ENCODE results near the gene ANXA9.

Gene ANXA9

GRCh38 chr1:151005729-151006319 is 23.7 kb downstream of the ANXA9 start:
- DNase-seq = no peak

- peak; percentile 36 for DNase-seq
Observed at GRCh38 chr1:151006327-151007052, 24.4 kb downstream of the ANXA9 start, which contains the start of gene MINDY1. MINDY1 (minus strand) TSS chr1:151006902; CDS start chr1:151002617, 4,285 bp downstream.

GRCh38 chr1:151007853-151008243 is 25.8 kb downstream of the ANXA9 start:
- no peak for DNase-seq

- peak; percentile 97 for DNase-seq
Observed at GRCh38 chr1:151008244-151009205, 26.4 kb downstream of the ANXA9 start, which contains the start of gene PRUNE1. PRUNE1 (plus strand) TSS chr1:151008449; CDS start chr1:151008633, 184 bp downstream.

GRCh38 chr1:151009206-151009587 is 27.1 kb downstream of the ANXA9 start:
- DNase-seq = peak; percentile 28

- no peak for DNase-seq
Observed at GRCh38 chr1:151009674-151010345, 27.7 kb downstream of the ANXA9 start.

GRCh38 chr1:151010346-151010726 is 28.2 kb downstream of the ANXA9 start:
- DNase-seq = no peak

GRCh38 chr1:151011154-151011850 is 29.2 kb downstream of the ANXA9 start:
- DNase-seq = no peak

GRCh38 chr1:151012684-151013471 is 30.8 kb downstream of the ANXA9 start:
- DNase-seq = no peak

- DNase-seq = no peak
Observed at GRCh38 chr1:151013518-151013917, 31.4 kb downstream of the ANXA9 start.

- DNase-seq = peak; percentile 86
Observed at GRCh38 chr1:151024540-151025146, 42.6 kb downstream of the ANXA9 start.

- no peak for DNase-seq
Observed at GRCh38 chr1:151026460-151026859, 44.4 kb downstream of the ANXA9 start.

- DNase-seq = no peak
Observed at GRCh38 chr1:151032164-151032563, 50.1 kb downstream of the ANXA9 start.

GRCh38 chr1:151035167-151035566 is 53.1 kb downstream of the ANXA9 start:
- no peak for DNase-seq

GRCh38 chr1:151036356-151036755 is 54.3 kb downstream of the ANXA9 start, which contains the start of gene BNIPL:
BNIPL (plus strand) TSS chr1:151036586; CDS start chr1:151036726, 140 bp downstream.
- no peak for DNase-seq

GRCh38 chr1:151037032-151037431 is 54.9 kb downstream of the ANXA9 start:
- no peak for DNase-seq

- DNase-seq = no peak
Observed at GRCh38 chr1:151039521-151039920, 57.4 kb downstream of the ANXA9 start.

- no peak for DNase-seq
Observed at GRCh38 chr1:151043163-151043562, 61.1 kb downstream of the ANXA9 start.
